Keratinocyte (primary cell): ENCODE results near the gene TPRX1. TPM values are rescaled to one million over a fixed set of nuclear protein-coding genes. Genes with fewer than 3 reads are reported as not detected.

Source experiments
- DNase-seq: peaks from one replicate; pipeline ENCODE4 v3.0.0-alpha.2; 2011; ENCODE audit warnings: low read depth, missing footprints, low spot score
- FAIRE-seq: peaks from 2 replicates; lab custom pipeline; 2011; peaks lifted over from hg19 to GRCh38; lab: Jason Lieb, UNC
- H2AFZ ChIP-seq: 2 replicates; pipeline ENCODE4 v1.6.0; 2012; ENCODE audit warnings: low read length, control low read depth, inconsistent platforms; ENCODE audit not compliant: control insufficient read depth
- H3K27ac ChIP-seq: 2 replicates; pipeline ENCODE4 v1.5.1; 2011; ENCODE audit warnings: low read length; ENCODE audit not compliant: control insufficient read depth, insufficient read depth
- H3K27me3 ChIP-seq: 3 replicates; pipeline ENCODE4 v1.6.0; 2011; ENCODE audit warnings: low read length; ENCODE audit not compliant: control insufficient read depth, insufficient read depth; ENCODE audit errors: extremely low read depth
- H3K36me3 ChIP-seq, 2 experiments: 2 replicates in 1 of 2; 3 replicates in 1 of 2; pipeline ENCODE4 v1.5.1; 2011; ENCODE audit warnings: low read length in 2 of 2, mild to moderate bottlenecking in 1 of 2; ENCODE audit not compliant: control insufficient read depth in 2 of 2, insufficient read depth in 2 of 2; ENCODE audit errors: extremely low read depth in 1 of 2
- H3K4me1 ChIP-seq: 3 replicates; pipeline ENCODE4 v1.5.1; 2011; ENCODE audit warnings: low read length; ENCODE audit not compliant: control insufficient read depth, insufficient read depth; ENCODE audit errors: extremely low read depth
- H3K4me2 ChIP-seq: 3 replicates; pipeline ENCODE4 v1.6.0; 2011; ENCODE audit warnings: low read depth, low read length; ENCODE audit not compliant: control insufficient read depth, insufficient read depth; ENCODE audit errors: extremely low read depth
- H3K4me3 ChIP-seq, 3 experiments: fragments of 200-600 bp in 1 of 3; sonication (generic) in 1 of 3; 2 replicates in 2 of 3; 3 replicates in 1 of 3; pipeline ENCODE4 v1.5.1; 2011 to 2016; ENCODE audit warnings: low read length in 3 of 3, mild to moderate bottlenecking in 3 of 3, control low read depth in 2 of 3, inconsistent platforms in 1 of 3, low read depth in 1 of 3, mixed read lengths in 1 of 3, mixed run types in 1 of 3, moderate library complexity in 1 of 3; ENCODE audit not compliant: control insufficient read depth in 2 of 3, insufficient read depth in 2 of 3; ENCODE audit errors: extremely low read depth in 1 of 3
- H3K79me2 ChIP-seq: 2 replicates; pipeline ENCODE4 v1.6.0; 2012; ENCODE audit warnings: low read length; ENCODE audit not compliant: control insufficient read depth, insufficient read depth
- H3K9ac ChIP-seq: 3 replicates; pipeline ENCODE4 v1.6.0; 2011; ENCODE audit warnings: low read length; ENCODE audit not compliant: control insufficient read depth, insufficient read depth; ENCODE audit errors: extremely low read depth
- H3K9me1 ChIP-seq: 3 replicates; pipeline ENCODE4 v1.6.0; 2011; ENCODE audit warnings: low read length; ENCODE audit not compliant: control insufficient read depth, insufficient read depth; ENCODE audit errors: extremely low read depth
- H3K9me3 ChIP-seq: 2 replicates; pipeline ENCODE4 v1.5.1; 2012; ENCODE audit warnings: low read depth, low read length; ENCODE audit not compliant: control insufficient read depth
- H4K20me1 ChIP-seq: 3 replicates; pipeline ENCODE4 v1.6.0; 2011; ENCODE audit warnings: low read length; ENCODE audit not compliant: control insufficient read depth, insufficient read depth; ENCODE audit errors: extremely low read depth
- CTCF ChIP-seq, 3 experiments: IDR thresholded peaks in 1 of 3; conservative IDR thresholded peaks in 1 of 3; optimal IDR thresholded peaks in 1 of 3; 2 replicates in 2 of 3; 3 replicates in 1 of 3; pipeline versions ENCODE3 to v1.5.1; 2011; ENCODE audit warnings: low read length in 3 of 3, mild to moderate bottlenecking in 3 of 3, moderate library complexity in 2 of 3, control low read depth in 1 of 3, inconsistent platforms in 1 of 3; ENCODE audit not compliant: insufficient read depth in 2 of 3; ENCODE audit errors: extremely low read depth in 1 of 3
- EZH2 ChIP-seq: IDR thresholded peaks from one replicate; pipeline ENCODE4 v1.6.1; 2012; ENCODE audit warnings: inconsistent platforms, mild to moderate bottlenecking, low read length, moderate library complexity
- dilution Hi-C: fragments of 300-500 bp; cut with MboI; formaldehyde crosslinking; loops from one replicate; pipeline ENCODE4 v1.7.0; 2020; ENCODE audit warnings: low sequenced_read_pairs; ENCODE audit not compliant: extremely low pct_ligation_motif_present
- polyA plus RNA-seq, 5 experiments: library from polyadenylated mRNA; depleted of rRNA in 3 of 5; stranded (reverse) in 3 of 5; stranded (forward) in 1 of 5; unstranded in 1 of 5; fragments of >200 nt; gene quantifications; 1 replicate in 1 of 5; 2 replicates in 3 of 5; 3 replicates in 1 of 5; pipeline versions ENCODE4 v1.2.1 to v1.2.3, GENCODE V29; 2011 to 2012; ENCODE audit warnings: missing spikeins in 2 of 5, low read depth in 1 of 5, low replicate concordance in 1 of 5

TPRX1 gene
- polyA plus RNA-seq, 1 donor (not counting 4 experiments of a cell fraction or from before 2014, with no cell fraction given) = not detected

GRCh38 chr19:47839411-47839810 is 35.1 kb upstream of the TPRX1 start:
- Histone ChIP-seq H3K36me3 (no peaks in the 10 kb centered on the region), H3K9me1 (no peaks in the 10 kb centered on the region), H2AFZ (no peak overlapping the region), H3K79me2 (no peaks in the 10 kb centered on the region), H3K9ac (no peak overlapping the region), H3K4me2 (no peak overlapping the region), H3K4me3 (no peak overlapping the region), H3K9me3 (no peaks in the 10 kb centered on the region), H3K27ac (no peak overlapping the region), H3K27me3 (no peaks in the 10 kb centered on the region), H4K20me1 (no peaks in the 10 kb centered on the region), H3K4me1 (no peaks in the 10 kb centered on the region)
- FAIRE-seq (no peak), DNase-seq (no peak)
- dilution Hi-C loops = no loop called here
- TF ChIP-seq CTCF (optimal IDR thresholded peaks at IDR 0.05 in 1 of 3, IDR thresholded peaks at IDR 0.05 in 1 of 3, conservative IDR thresholded peaks at IDR 0.05 in 1 of 3; ENCODE audit: extremely low read depth in 1 of 3, insufficient read depth in 2 of 3, low read length in 3 of 3) = no peak
- no peak for TF ChIP-seq EZH2

GRCh38 chr19:47836038-47836437 is 31.7 kb upstream of the TPRX1 start:
- no peak for TF ChIP-seq CTCF (optimal IDR thresholded peaks at IDR 0.05 in 1 of 3, IDR thresholded peaks at IDR 0.05 in 1 of 3, conservative IDR thresholded peaks at IDR 0.05 in 1 of 3; ENCODE audit: extremely low read depth in 1 of 3, insufficient read depth in 2 of 3, low read length in 3 of 3)
- TF ChIP-seq EZH2 = no peak
- no peak overlapping the region for H3K27ac ChIP-seq
- no peaks in the 10 kb centered on the region for H3K36me3 ChIP-seq
- H3K79me2 ChIP-seq = no peaks in the 10 kb centered on the region
- no peak overlapping the region for H2AFZ ChIP-seq
- H3K4me1 ChIP-seq = no peaks in the 10 kb centered on the region
- H3K4me3 ChIP-seq = no peak overlapping the region
- no peaks in the 10 kb centered on the region for H3K9me3 ChIP-seq
- dilution Hi-C loops = no loop called here
- H3K9me1 ChIP-seq = no peaks in the 10 kb centered on the region
- H3K9ac ChIP-seq = no peak overlapping the region
- no peak overlapping the region for H3K4me2 ChIP-seq
- no peaks in the 10 kb centered on the region for H4K20me1 ChIP-seq
- no peak for DNase-seq
- H3K27me3 ChIP-seq = no peaks in the 10 kb centered on the region
- FAIRE-seq = no peak
